Activated CD8-positive, alpha-beta memory T cell treated with anti-CD3 and anti-CD28 coated beads for 4 hours (primary cell): Measurements from ENCODE around the gene MTG1.
"Not testable (repeated sequence)": the region's sequence is repeated elsewhere in the genome, so short reads cannot be mapped to it uniquely, and the experiment has no call there.

Source experiments
- DNase-seq, 2 donors: peaks; one replicate each; pipeline ENCODE4 v3.0.0-alpha.2; 2020; ENCODE audit warnings: low read depth in 2 of 2

Gene MTG1

GRCh38 chr10:133400624-133401424 lies 6.9 kb downstream of the MTG1 start:
- DNase-seq, result no peak

GRCh38 chr10:133401500-133401899 lies 7.5 kb downstream of the MTG1 start:
- no peak for DNase-seq

GRCh38 chr10:133401981-133402725 lies 8.2 kb downstream of the MTG1 start:
- DNase-seq, result no peak

- DNase-seq, result no peak
These were observed 9.4 kb downstream of the MTG1 start for GRCh38 chr10:133403359-133403758.

- DNase-seq, result no peak
These were observed 9.8 kb downstream of the MTG1 start for GRCh38 chr10:133403784-133404183.

- no peak for DNase-seq
These were observed 11.3 kb downstream of the MTG1 start for GRCh38 chr10:133405272-133405671.

GRCh38 chr10:133405844-133406527 lies 12.0 kb downstream of the MTG1 start:
- DNase-seq, result no peak

GRCh38 chr10:133411523-133412380 lies 17.8 kb downstream of the MTG1 start:
- DNase-seq, result no peak

GRCh38 chr10:133412381-133412711 lies 18.4 kb downstream of the MTG1 start:
- DNase-seq, result no peak

- not testable (repeated sequence) for DNase-seq
These were observed 20.4 kb downstream of the MTG1 start for GRCh38 chr10:133414401-133414800.

GRCh38 chr10:133415752-133416151 lies 21.8 kb downstream of the MTG1 start:
- DNase-seq, result no peak

- no peak for DNase-seq
These were observed 24.5 kb downstream of the MTG1 start for GRCh38 chr10:133418289-133418993.

- DNase-seq, result no peak
These were observed 25.4 kb downstream of the MTG1 start for GRCh38 chr10:133419211-133419950.

- no peak for DNase-seq
These were observed 26.1 kb downstream of the MTG1 start for GRCh38 chr10:133420028-133420427.

GRCh38 chr10:133420579-133420978 lies 26.6 kb downstream of the MTG1 start:
- no peak for DNase-seq

- no peak for DNase-seq
These were observed 27.6 kb downstream of the MTG1 start for GRCh38 chr10:133421336-133422222.

- no peak for DNase-seq
These were observed 28.4 kb downstream of the MTG1 start for GRCh38 chr10:133422223-133422806.

- no peak for DNase-seq
These were observed 29.1 kb downstream of the MTG1 start for GRCh38 chr10:133422807-133423771.
